HEK293 (cell line): ENCODE results near the gene TNS4.

Experiments used
- CTCF ChIA-PET: fragments of 350-600 bp; formaldehyde crosslinking; extraction: SDS; loops from one replicate; lab custom pipeline; 2021; ENCODE audit warnings: antibody characterized with exemption; lab: Yijun Ruan, JAX
- POLR2A ChIA-PET: fragments of 300-600 bp; formaldehyde crosslinking; extraction: SDS; loops from one replicate; lab custom pipeline; 2020; ENCODE audit warnings: antibody characterized with exemption, inconsistent platforms; lab: Yijun Ruan, JAX
- H3K27ac ChIP-seq: fragments of 200-500 bp; sonication (Bioruptor generic); 2 replicates; pipeline ENCODE4 v1.5.1; 2014; ENCODE audit warnings: low read depth, low read length, control low read depth, inconsistent platforms; ENCODE audit errors: extremely low read depth
- H3K36me3 ChIP-seq, 2 experiments: fragments of 200-500 bp in 1 of 2; sonication (Bioruptor generic) in 1 of 2; 1 replicate in 1 of 2; 2 replicates in 1 of 2; pipeline ENCODE4 v1.5.1; 2014 to 2017; ENCODE audit warnings: inconsistent platforms in 2 of 2, low read length in 2 of 2; ENCODE audit not compliant: control insufficient read depth in 2 of 2, insufficient read depth in 1 of 2
- H3K4me1 ChIP-seq: fragments of 200-500 bp; sonication (Bioruptor generic); 2 replicates; pipeline ENCODE4 v1.5.1; 2014; ENCODE audit warnings: mild to moderate bottlenecking, low read length, inconsistent platforms; ENCODE audit not compliant: control insufficient read depth, insufficient read depth
- H3K4me3 ChIP-seq: 2 replicates; pipeline ENCODE4 v1.5.1; 2011; ENCODE audit warnings: low read depth, mild to moderate bottlenecking, control low read depth, low read length, moderate library complexity
- H3K9me3 ChIP-seq: fragments of 200-500 bp; sonication (Bioruptor generic); 2 replicates; pipeline ENCODE4 v1.5.1; 2014; ENCODE audit warnings: low read depth, low read length, inconsistent platforms; ENCODE audit not compliant: control insufficient read depth, insufficient read depth
- BCL11B ChIP-seq: fragments of 450-650 bp; formaldehyde crosslinking; IDR thresholded peaks from 2 replicates; pipeline ENCODE4 v1.5.1; 2016; ENCODE audit warnings: low read depth, missing biosample characterization, missing genetic modification characterization
- GFI1B ChIP-seq: fragments of 450-650 bp; formaldehyde crosslinking; IDR thresholded peaks from 2 replicates; pipeline ENCODE4 v1.5.1; 2016; ENCODE audit warnings: missing biosample characterization, missing genetic modification characterization
- GLIS1 ChIP-seq: fragments of 450-650 bp; formaldehyde crosslinking; IDR thresholded peaks from 2 replicates; pipeline ENCODE4 v1.5.1; 2016; ENCODE audit warnings: missing biosample characterization, missing genetic modification characterization
- PRDM6 ChIP-seq: fragments of 450-650 bp; formaldehyde crosslinking; IDR thresholded peaks from 2 replicates; pipeline ENCODE4 v1.5.1; 2017; ENCODE audit warnings: missing biosample characterization, missing genetic modification characterization
- REST ChIP-seq: fragments of 450-650 bp; formaldehyde crosslinking; IDR thresholded peaks from 2 replicates; pipeline ENCODE4 v1.5.1; 2016; ENCODE audit warnings: missing biosample characterization, missing genetic modification characterization
- SALL2 ChIP-seq: fragments of 450-650 bp; formaldehyde crosslinking; IDR thresholded peaks from 2 replicates; pipeline ENCODE4 v1.5.0; 2017; ENCODE audit warnings: missing biosample characterization, mild to moderate bottlenecking, missing genetic modification characterization, borderline replicate concordance
- WT1 ChIP-seq: fragments of 450-650 bp; formaldehyde crosslinking; IDR thresholded peaks from 2 replicates; pipeline ENCODE4 v1.5.1; 2016; ENCODE audit warnings: missing biosample characterization, missing genetic modification characterization
- ZBTB6 ChIP-seq: fragments of 450-650 bp; formaldehyde crosslinking; IDR thresholded peaks from 2 replicates; pipeline ENCODE4 v1.5.1; 2017; ENCODE audit warnings: missing biosample characterization, missing genetic modification characterization
- ZIC2 ChIP-seq: fragments of 450-650 bp; formaldehyde crosslinking; IDR thresholded peaks from 2 replicates; pipeline ENCODE4 v1.5.1; 2016; ENCODE audit warnings: missing biosample characterization, missing genetic modification characterization
- ZNF155 ChIP-seq: fragments of 450-650 bp; formaldehyde crosslinking; IDR thresholded peaks from 2 replicates; pipeline ENCODE4 v1.5.1; 2016; ENCODE audit warnings: missing biosample characterization, missing genetic modification characterization
- ZNF174 ChIP-seq: fragments of 450-650 bp; formaldehyde crosslinking; IDR thresholded peaks from 2 replicates; pipeline ENCODE4 v1.5.0; 2017; ENCODE audit warnings: missing biosample characterization, mild to moderate bottlenecking, missing genetic modification characterization
- ZNF223 ChIP-seq: fragments of 450-650 bp; formaldehyde crosslinking; IDR thresholded peaks from 2 replicates; pipeline ENCODE4 v1.5.1; 2016; ENCODE audit warnings: missing biosample characterization, missing genetic modification characterization
- ZNF239 ChIP-seq: fragments of 450-650 bp; formaldehyde crosslinking; IDR thresholded peaks from 2 replicates; pipeline ENCODE4 v1.5.1; 2016; ENCODE audit warnings: missing biosample characterization, missing genetic modification characterization
- ZNF280C ChIP-seq: fragments of 450-650 bp; formaldehyde crosslinking; IDR thresholded peaks from 2 replicates; pipeline ENCODE4 v1.5.1; 2016; ENCODE audit warnings: missing biosample characterization, missing genetic modification characterization
- ZNF394 ChIP-seq: fragments of 450-650 bp; formaldehyde crosslinking; IDR thresholded peaks from 2 replicates; pipeline ENCODE4 v1.5.1; 2016; ENCODE audit warnings: missing biosample characterization, missing genetic modification characterization, mild to moderate bottlenecking, moderate library complexity, borderline replicate concordance
- ZNF48 ChIP-seq: fragments of 450-650 bp; formaldehyde crosslinking; IDR thresholded peaks from 2 replicates; pipeline ENCODE4 v1.5.1; 2016; ENCODE audit warnings: missing biosample characterization, missing genetic modification characterization
- ZNF501 ChIP-seq: fragments of 450-650 bp; formaldehyde crosslinking; IDR thresholded peaks from 2 replicates; pipeline ENCODE4 v1.5.1; 2016; ENCODE audit warnings: missing biosample characterization, missing genetic modification characterization
- ZNF560 ChIP-seq: fragments of 450-650 bp; formaldehyde crosslinking; IDR thresholded peaks from 2 replicates; pipeline ENCODE4 v1.5.1; 2017; ENCODE audit warnings: missing biosample characterization, missing genetic modification characterization, borderline replicate concordance
- ZNF571 ChIP-seq: fragments of 450-650 bp; formaldehyde crosslinking; IDR thresholded peaks from 2 replicates; pipeline ENCODE4 v1.5.0; 2017; ENCODE audit warnings: missing biosample characterization, missing genetic modification characterization
- ZNF600 ChIP-seq: fragments of 450-650 bp; formaldehyde crosslinking; IDR thresholded peaks from 2 replicates; pipeline ENCODE4 v1.5.1; 2016; ENCODE audit warnings: missing biosample characterization, missing genetic modification characterization
- ZNF610 ChIP-seq: fragments of 450-650 bp; formaldehyde crosslinking; IDR thresholded peaks from 2 replicates; pipeline ENCODE4 v1.5.1; 2016; ENCODE audit warnings: missing biosample characterization, missing genetic modification characterization, borderline replicate concordance
- ZNF623 ChIP-seq: fragments of 450-650 bp; formaldehyde crosslinking; IDR thresholded peaks from 2 replicates; pipeline ENCODE4 v1.5.1; 2016; ENCODE audit warnings: missing biosample characterization, missing genetic modification characterization
- ZNF624 ChIP-seq: fragments of 450-650 bp; formaldehyde crosslinking; IDR thresholded peaks from 2 replicates; pipeline ENCODE4 v1.5.1; 2017; ENCODE audit warnings: missing biosample characterization, missing genetic modification characterization
- ZNF658 ChIP-seq: fragments of 450-650 bp; formaldehyde crosslinking; IDR thresholded peaks from 2 replicates; pipeline ENCODE4; 2016; ENCODE audit warnings: missing biosample characterization, missing genetic modification characterization
- ZNF660 ChIP-seq: fragments of 450-650 bp; IDR thresholded peaks from 2 replicates; pipeline ENCODE4 v1.5.1; 2018; ENCODE audit warnings: missing biosample characterization, mild to moderate bottlenecking, missing genetic modification characterization
- ZXDB ChIP-seq: fragments of 450-650 bp; formaldehyde crosslinking; IDR thresholded peaks from 2 replicates; pipeline ENCODE4 v1.5.1; 2016; ENCODE audit warnings: missing biosample characterization, missing genetic modification characterization
- TF ChIP-seq, protein P1 (sequence below): fragments of 450-650 bp; formaldehyde crosslinking; IDR thresholded peaks from 2 replicates; pipeline ENCODE4 v1.5.1; 2016; ENCODE audit warnings: missing biosample characterization, missing genetic modification characterization

The TNS4 gene

GRCh38 chr17:40531051-40531991 lies 29.9 kb upstream of the TNS4 start (continued):
- TF ChIP-seq REST (tag by site-specific recombination), result no peak
- no peak for TF ChIP-seq ZNF174 (tag by site-specific recombination)
- TF ChIP-seq ZNF624, result no peak

GRCh38 chr17:40530531-40530994 lies 29.1 kb upstream of the TNS4 start:
- CTCF ChIA-PET, result interaction anchor here (0.7 to 12.0 kb wide), 7 partner anchors 16 to 173 kb away, joined by 3 to 194 read pairs (median 58); partner anchors contain the start of gene IGFBP4
- H3K27ac ChIP-seq, result no peak overlapping the region

DNA sequence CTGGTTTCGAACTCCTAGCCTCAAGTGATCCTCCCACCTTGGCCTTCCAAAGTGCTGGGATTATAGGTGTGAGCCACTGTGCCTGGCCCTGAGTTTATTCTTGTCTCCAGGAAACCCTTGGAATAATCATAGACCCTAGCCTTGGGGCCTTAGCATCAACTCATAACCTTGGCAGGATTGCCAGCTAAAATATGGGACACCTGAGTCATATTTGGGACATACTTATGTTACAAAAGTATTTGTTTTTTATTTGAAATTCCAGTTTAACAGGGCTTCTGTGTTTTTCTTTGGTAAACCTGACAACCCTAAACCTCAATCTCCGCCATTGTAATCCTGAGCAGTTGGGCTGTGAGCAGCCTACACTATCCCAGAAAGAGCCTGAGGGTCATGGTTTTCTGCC lies 28.6 kb upstream of the TNS4 start:
- Histone ChIP-seq H3K27ac (no peak overlapping the region), H3K4me3 (no peak overlapping the region), H3K36me3 (no peaks in the 10 kb centered on the region), H3K4me1 (no peaks in the 10 kb centered on the region), H3K9me3 (no peaks in the 10 kb centered on the region)
- ChIA-PET CTCF (interaction anchor here (0.7 to 12.0 kb wide), 7 partner anchors 17 to 173 kb away, joined by 3 to 194 read pairs (median 58); partner anchors contain the start of gene IGFBP4), POLR2A (no interaction called here)
- TF ChIP-seq ZNF394 (tag by site-specific recombination), result no peak
- no peak for TF ChIP-seq ZNF174 (tag by site-specific recombination)
- TF ChIP-seq ZNF280C (tag by site-specific recombination), result no peak
- TF ChIP-seq ZNF501, result no peak
- no peak for TF ChIP-seq ZNF623 (tag by site-specific recombination)
- no peak for TF ChIP-seq ZNF610 (tag by site-specific recombination)
- TF ChIP-seq PRDM6 (tag by site-specific recombination), result no peak
- no peak for TF ChIP-seq GFI1B (tag by site-specific recombination)
- no peak for TF ChIP-seq ZBTB6 (tag by site-specific recombination)
- TF ChIP-seq ZNF155 (tag by site-specific recombination), result no peak
- TF ChIP-seq ZNF223, result no peak

More at GRCh38 chr17:40530531-40530994, 29.1 kb upstream of the TNS4 start:
- Histone ChIP-seq H3K4me3 (no peak overlapping the region), H3K9me3 (no peaks in the 10 kb centered on the region), H3K36me3 (no peaks in the 10 kb centered on the region), H3K4me1 (no peaks in the 10 kb centered on the region)
- TF ChIP-seq ZNF571 (no peak), ZNF155 (tag by site-specific recombination) (no peak), WT1 (no peak), ZIC2 (tag by site-specific recombination) (peak; percentile 43), SALL2 (tag by site-specific recombination) (no peak), ZNF48 (tag by site-specific recombination) (no peak), ZNF660 (tag by site-specific recombination) (no peak), ZNF560 (no peak), ZXDB (tag by site-specific recombination) (no peak), ZNF658 (tag by site-specific recombination) (no peak), ZNF239 (tag by site-specific recombination) (no peak), GLIS1 (tag by site-specific recombination) (peak; percentile 90), BCL11B (tag by site-specific recombination) (no peak), ZNF600 (tag by site-specific recombination) (no peak)
- TF ChIP-seq, protein P1, sequence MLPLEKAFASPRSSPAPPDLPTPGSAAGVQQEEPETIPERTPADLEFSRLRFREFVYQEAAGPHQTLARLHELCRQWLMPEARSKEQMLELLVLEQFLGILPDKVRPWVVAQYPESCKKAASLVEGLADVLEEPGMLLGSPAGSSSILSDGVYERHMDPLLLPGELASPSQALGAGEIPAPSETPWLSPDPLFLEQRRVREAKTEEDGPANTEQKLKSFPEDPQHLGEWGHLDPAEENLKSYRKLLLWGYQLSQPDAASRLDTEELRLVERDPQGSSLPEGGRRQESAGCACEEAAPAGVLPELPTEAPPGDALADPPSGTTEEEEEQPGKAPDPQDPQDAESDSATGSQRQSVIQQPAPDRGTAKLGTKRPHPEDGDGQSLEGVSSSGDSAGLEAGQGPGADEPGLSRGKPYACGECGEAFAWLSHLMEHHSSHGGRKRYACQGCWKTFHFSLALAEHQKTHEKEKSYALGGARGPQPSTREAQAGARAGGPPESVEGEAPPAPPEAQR (tag by site-specific recombination), result no peak
- POLR2A ChIA-PET, result no interaction called here
